Activated T-helper 1 cell treated with anti-CD3 and anti-CD28 coated beads, Interleukin-12 subunit alpha, Interleukin-12 subunit beta, Interleukin-2, Interleukin-4 antibody, amounts not matched to agents 30 ng/mL and 10 ng/mL and 1 ng/mL, durations not matched to agents 14 hours and 24 hours and 36 hours (primary cell): ENCODE results near the gene ITGA6. TPM values are rescaled to one million over a fixed set of nuclear protein-coding genes. Genes with fewer than 3 reads are reported as not detected.

ENCODE experiments used
- DNase-seq: peaks from one replicate; pipeline ENCODE4 v3.0.0; 2021; ENCODE audit warnings: low spot score
- H3K27ac Mint-ChIP-seq: one replicate; pipeline ENCODE4 v1.8.0; 2021; ENCODE audit warnings: mild to moderate bottlenecking, mixed read lengths
- H3K27me3 Mint-ChIP-seq: one replicate; pipeline ENCODE4 v1.8.0; 2022; ENCODE audit warnings: mild to moderate bottlenecking, moderate library complexity, mixed read lengths; ENCODE audit not compliant: insufficient read depth
- H3K36me3 Mint-ChIP-seq: one replicate; pipeline ENCODE4 v1.8.0; 2021; ENCODE audit warnings: low read depth, mixed read lengths
- H3K4me1 Mint-ChIP-seq: one replicate; pipeline ENCODE4 v1.8.0; 2021; ENCODE audit warnings: low read depth, mixed read lengths
- H3K4me3 Mint-ChIP-seq: one replicate; pipeline ENCODE4 v1.8.0; 2021; ENCODE audit warnings: mild to moderate bottlenecking, moderate library complexity, mixed read lengths
- H3K9me3 Mint-ChIP-seq: one replicate; pipeline ENCODE4 v1.8.0; 2021; ENCODE audit warnings: mixed read lengths
- intact Hi-C: fragments of 100-400 bp; cut with micrococcal nuclease; formaldehyde crosslinking; loops from one replicate; pipeline ENCODE4 v1.15.1; 2024
- total RNA-seq: library from RNA; stranded (reverse); gene quantifications from 2 replicates; pipeline ENCODE4 v1.2.3, GENCODE V29; 2022

ITGA6 gene
- total RNA-seq, 1 donor from 2014 or later = 1.9 TPM

GRCh38 chr2:172438741-172439508, 11.5 kb downstream of the ITGA6 start:
- Mint-ChIP-seq H3K4me3 (no peak overlapping the region), H3K9me3 (no peaks in the 10 kb centered on the region), H3K36me3 (peaks cover 3% of the 10 kb centered on the region), H3K27ac (no peak overlapping the region), H3K27me3 (peaks cover 6% of the 10 kb centered on the region), H3K4me1 (peaks cover 35% of the 10 kb centered on the region)
- DNase-seq = no peak
- intact Hi-C loops = loop anchor here (1.0 kb wide), 1 partner anchor 7 kb away; no protein-coding TSS in a partner anchor

GRCh38 chr2:172439509-172439860, 12.1 kb downstream of the ITGA6 start:
- H3K4me1 Mint-ChIP-seq = peaks cover 29% of the 10 kb centered on the region
- H3K27ac Mint-ChIP-seq = no peak overlapping the region
- H3K9me3 Mint-ChIP-seq = no peaks in the 10 kb centered on the region
- no peak for DNase-seq
- H3K36me3 Mint-ChIP-seq = peaks cover 5% of the 10 kb centered on the region
- H3K27me3 Mint-ChIP-seq = peaks cover 6% of the 10 kb centered on the region
- H3K4me3 Mint-ChIP-seq = no peak overlapping the region
- intact Hi-C loops = no loop called here

- no peak for DNase-seq
- Mint-ChIP-seq H3K4me1 (peaks cover 25% of the 10 kb centered on the region), H3K9me3 (no peaks in the 10 kb centered on the region), H3K27ac (no peak overlapping the region), H3K27me3 (peaks cover 6% of the 10 kb centered on the region), H3K4me3 (no peak overlapping the region), H3K36me3 (peaks cover 5% of the 10 kb centered on the region)
- intact Hi-C loops = no loop called here
These were observed 12.5 kb downstream of the ITGA6 start for GRCh38 chr2:172439911-172440310.

GRCh38 chr2:172440795-172441194, 13.4 kb downstream of the ITGA6 start:
- Mint-ChIP-seq H3K4me1 (peaks cover 24% of the 10 kb centered on the region), H3K4me3 (no peak overlapping the region), H3K9me3 (no peaks in the 10 kb centered on the region), H3K36me3 (peaks cover 5% of the 10 kb centered on the region), H3K27me3 (peaks cover 6% of the 10 kb centered on the region), H3K27ac (no peak overlapping the region)
- DNase-seq = no peak
- intact Hi-C loops = no loop called here

- intact Hi-C loops = loop anchor here (1.0 kb wide), 1 partner anchor 15 kb away; the partner anchor contains the start of gene ITGA6
- peak overlapping the region; percentile 25 for H3K27ac Mint-ChIP-seq
These were observed 14.9 kb downstream of the ITGA6 start for GRCh38 chr2:172442072-172442895.

GRCh38 chr2:172445851-172446250, 18.5 kb downstream of the ITGA6 start:
- H3K4me1 Mint-ChIP-seq = peaks cover 47% of the 10 kb centered on the region
- intact Hi-C loops = loop anchor here (1.0 kb wide), 1 partner anchor 8 kb away; no protein-coding TSS in a partner anchor
- no peaks in the 10 kb centered on the region for H3K9me3 Mint-ChIP-seq
- H3K36me3 Mint-ChIP-seq = peaks cover 10% of the 10 kb centered on the region
- no peak for DNase-seq
- H3K27me3 Mint-ChIP-seq = peaks cover 6% of the 10 kb centered on the region
- H3K27ac Mint-ChIP-seq = no peak overlapping the region
- no peak overlapping the region for H3K4me3 Mint-ChIP-seq

More at GRCh38 chr2:172442072-172442895, 14.9 kb downstream of the ITGA6 start:
- Mint-ChIP-seq H3K27me3 (peaks cover 6% of the 10 kb centered on the region), H3K36me3 (peaks cover 5% of the 10 kb centered on the region), H3K9me3 (no peaks in the 10 kb centered on the region), H3K4me3 (peak overlapping the region; percentile 63), H3K4me1 (peaks cover 26% of the 10 kb centered on the region)
- no peak for DNase-seq

- H3K27me3 Mint-ChIP-seq = peaks cover 6% of the 10 kb centered on the region
- no peaks in the 10 kb centered on the region for H3K9me3 Mint-ChIP-seq
- H3K4me3 Mint-ChIP-seq = no peak overlapping the region
- H3K27ac Mint-ChIP-seq = no peak overlapping the region
- peaks cover 42% of the 10 kb centered on the region for H3K4me1 Mint-ChIP-seq
- peaks cover 12% of the 10 kb centered on the region for H3K36me3 Mint-ChIP-seq
- intact Hi-C loops = loop anchor here (1.0 kb wide), 1 partner anchor 8 kb away; no protein-coding TSS in a partner anchor
- DNase-seq = no peak
These were observed 19.2 kb downstream of the ITGA6 start for GRCh38 chr2:172446474-172447063.

- peaks cover 16% of the 10 kb centered on the region for H3K36me3 Mint-ChIP-seq
- peaks cover 2% of the 10 kb centered on the region for H3K27me3 Mint-ChIP-seq
- intact Hi-C loops = no loop called here
- H3K9me3 Mint-ChIP-seq = no peaks in the 10 kb centered on the region
- no peak overlapping the region for H3K27ac Mint-ChIP-seq
- no peak for DNase-seq
- H3K4me1 Mint-ChIP-seq = peaks cover 30% of the 10 kb centered on the region
- H3K4me3 Mint-ChIP-seq = no peak overlapping the region
These were observed 20.6 kb downstream of the ITGA6 start for GRCh38 chr2:172447811-172448493.

- H3K27me3 Mint-ChIP-seq = peaks cover 2% of the 10 kb centered on the region
- no peak overlapping the region for H3K27ac Mint-ChIP-seq
- no peak overlapping the region for H3K4me3 Mint-ChIP-seq
- no peaks in the 10 kb centered on the region for H3K9me3 Mint-ChIP-seq
- intact Hi-C loops = no loop called here
- peaks cover 32% of the 10 kb centered on the region for H3K4me1 Mint-ChIP-seq
- DNase-seq = no peak
- peaks cover 18% of the 10 kb centered on the region for H3K36me3 Mint-ChIP-seq
These were observed 21.3 kb downstream of the ITGA6 start for GRCh38 chr2:172448544-172449267.

- no peak for DNase-seq
- intact Hi-C loops = no loop called here
- Mint-ChIP-seq H3K4me1 (peaks cover 39% of the 10 kb centered on the region), H3K9me3 (no peaks in the 10 kb centered on the region), H3K4me3 (no peak overlapping the region), H3K36me3 (peaks cover 23% of the 10 kb centered on the region), H3K27me3 (peaks cover 2% of the 10 kb centered on the region), H3K27ac (no peak overlapping the region)
These were observed 22.6 kb downstream of the ITGA6 start for GRCh38 chr2:172449911-172450550.

- H3K36me3 Mint-ChIP-seq = peaks cover 26% of the 10 kb centered on the region
- H3K4me1 Mint-ChIP-seq = peaks cover 42% of the 10 kb centered on the region
- no peak overlapping the region for H3K27ac Mint-ChIP-seq
- H3K9me3 Mint-ChIP-seq = no peaks in the 10 kb centered on the region
- DNase-seq = no peak
- H3K4me3 Mint-ChIP-seq = no peak overlapping the region
- intact Hi-C loops = no loop called here
- peaks cover 2% of the 10 kb centered on the region for H3K27me3 Mint-ChIP-seq
These were observed 24.5 kb downstream of the ITGA6 start for GRCh38 chr2:172451923-172452322.
